HepG2 (cell line): ENCODE measurements around the gene ODC1. TPM values are rescaled to one million over a fixed set of nuclear protein-coding genes. Genes with fewer than 3 reads are reported as not detected.
A peak's percentile ranks its signal among the peaks of the same experiment; 100 is the strongest.

ENCODE experiments used
- FOSL1 ChIP-seq: sonication (generic); formaldehyde crosslinking; IDR thresholded peaks from 2 replicates; pipeline ENCODE4 v1.9.0; 2021; ENCODE audit warnings: missing genetic modification reagents, borderline replicate concordance
- HES4 ChIP-seq: sonication (generic); formaldehyde crosslinking; IDR thresholded peaks from 2 replicates; pipeline ENCODE4 v1.9.0; 2021; ENCODE audit warnings: mild to moderate bottlenecking, missing genetic modification reagents, borderline replicate concordance
- MIER3 ChIP-seq: IDR thresholded peaks from 2 replicates; pipeline ENCODE4 v1.6.1; 2016; ENCODE audit warnings: missing compliant biosample characterization, borderline replicate concordance
- MYC ChIP-seq: sonication (generic); formaldehyde crosslinking; IDR thresholded peaks from 2 replicates; pipeline ENCODE4 v1.9.0; 2021; ENCODE audit warnings: missing genetic modification reagents, borderline replicate concordance
- PATZ1 ChIP-seq: sonication (generic); formaldehyde crosslinking; IDR thresholded peaks from 2 replicates; pipeline ENCODE4 v1.4.0; 2020; ENCODE audit warnings: missing genetic modification reagents
- RARG ChIP-seq: sonication (generic); formaldehyde crosslinking; IDR thresholded peaks from 2 replicates; pipeline ENCODE4 v1.4.0; 2020; ENCODE audit warnings: low read depth, mild to moderate bottlenecking, missing genetic modification reagents
- SNAI1 ChIP-seq: sonication (generic); formaldehyde crosslinking; IDR thresholded peaks from 2 replicates; pipeline ENCODE4 v1.5.0; 2020; ENCODE audit warnings: mild to moderate bottlenecking, missing genetic modification reagents, borderline replicate concordance
- SRSF4 ChIP-seq: fragments of 200-400 bp; formaldehyde crosslinking; IDR thresholded peaks from one replicate; pipeline ENCODE4 v1.6.1; 2018; ENCODE audit warnings: mild to moderate bottlenecking, low read depth, low read length, moderate library complexity; ENCODE audit not compliant: poor library complexity, severe bottlenecking
- ZBTB44 ChIP-seq: sonication (generic); formaldehyde crosslinking; IDR thresholded peaks from 2 replicates; pipeline ENCODE4 v1.4.0; 2020; ENCODE audit warnings: missing genetic modification reagents
- ZKSCAN8 ChIP-seq: IDR thresholded peaks from 2 replicates; pipeline ENCODE4 v1.6.1; 2016; ENCODE audit warnings: borderline replicate concordance, missing genetic modification reagents, missing compliant biosample characterization
- ZNF234 ChIP-seq: sonication (generic); formaldehyde crosslinking; conservative IDR thresholded peaks from 2 replicates; pipeline ENCODE4 v1.5.1; 2020; ENCODE audit warnings: mild to moderate bottlenecking, missing genetic modification reagents
- ZNF510 ChIP-seq: sonication (generic); formaldehyde crosslinking; IDR thresholded peaks from 2 replicates; pipeline ENCODE4 v1.4.0; 2020; ENCODE audit warnings: low read depth, mild to moderate bottlenecking, missing genetic modification reagents
- ZNF552 ChIP-seq: sonication (generic); formaldehyde crosslinking; IDR thresholded peaks from 2 replicates; pipeline ENCODE4 v1.9.0; 2022; ENCODE audit warnings: missing genetic modification reagents, mild to moderate bottlenecking, borderline replicate concordance
- ZNF556 ChIP-seq: sonication (generic); formaldehyde crosslinking; IDR thresholded peaks from 2 replicates; pipeline ENCODE4 v1.4.0; 2020; ENCODE audit warnings: mild to moderate bottlenecking, missing genetic modification reagents, borderline replicate concordance
- ZNF660 ChIP-seq: sonication (generic); formaldehyde crosslinking; IDR thresholded peaks from 2 replicates; pipeline ENCODE4 v1.5.1; 2020; ENCODE audit warnings: mild to moderate bottlenecking, low read depth, missing genetic modification reagents, borderline replicate concordance
- ZNF782 ChIP-seq: sonication (generic); formaldehyde crosslinking; IDR thresholded peaks from 2 replicates; pipeline ENCODE4 v1.4.0; 2020; ENCODE audit warnings: missing genetic modification reagents, mild to moderate bottlenecking, borderline replicate concordance
- ZNF883 ChIP-seq: sonication (generic); formaldehyde crosslinking; IDR thresholded peaks from 2 replicates; pipeline ENCODE4 v1.5.1; 2020; ENCODE audit warnings: mild to moderate bottlenecking, missing genetic modification reagents; ENCODE audit errors: not compliant biosample characterization
- ZSCAN20 ChIP-seq: sonication (generic); formaldehyde crosslinking; IDR thresholded peaks from 2 replicates; pipeline ENCODE4 v1.4.0; 2020; ENCODE audit warnings: missing genetic modification reagents, mild to moderate bottlenecking, borderline replicate concordance
- polyA plus RNA-seq, 8 experiments: library from polyadenylated mRNA; depleted of rRNA in 3 of 8; stranded (reverse) in 7 of 8; unstranded in 1 of 8; fragments of >200 nt; fragmentation: Illumina TruSeq in 4 of 8; extraction: Trizol in 4 of 8; gene quantifications; 2 replicates each; pipeline versions ENCODE4 v1.2.1 to v1.2.3, GENCODE V29; 2011 to 2016; ENCODE audit warnings: low read depth in 4 of 8, missing spikeins in 1 of 8, mixed read lengths in 1 of 8; ENCODE audit not compliant: insufficient read depth in 1 of 8
- total RNA-seq, 5 experiments: library from RNA; depleted of rRNA; stranded (reverse); fragments of >200 nt; fragmentation: Illumina TruSeq; extraction: Trizol; gene quantifications; 2 replicates each; pipeline ENCODE4 v1.2.3, GENCODE V29; 2016; ENCODE audit warnings: low read depth in 1 of 5
- TF ChIP-seq, protein P1 (sequence below): sonication (generic); formaldehyde crosslinking; IDR thresholded peaks from 2 replicates; pipeline ENCODE4 v1.5.0; 2020; ENCODE audit warnings: missing genetic modification reagents, mild to moderate bottlenecking, borderline replicate concordance
- TF ChIP-seq, protein P2 (sequence below): fragments of 450-650 bp; IDR thresholded peaks from 2 replicates; pipeline ENCODE4 v1.6.1; 2017; ENCODE audit warnings: mild to moderate bottlenecking

ODC1 gene
- total and polyA plus RNA-seq, 2 of the 13 experiments (the other 11 are each of a cell fraction or from before 2014, with no cell fraction given), result 142 to 371 TPM

DNA sequence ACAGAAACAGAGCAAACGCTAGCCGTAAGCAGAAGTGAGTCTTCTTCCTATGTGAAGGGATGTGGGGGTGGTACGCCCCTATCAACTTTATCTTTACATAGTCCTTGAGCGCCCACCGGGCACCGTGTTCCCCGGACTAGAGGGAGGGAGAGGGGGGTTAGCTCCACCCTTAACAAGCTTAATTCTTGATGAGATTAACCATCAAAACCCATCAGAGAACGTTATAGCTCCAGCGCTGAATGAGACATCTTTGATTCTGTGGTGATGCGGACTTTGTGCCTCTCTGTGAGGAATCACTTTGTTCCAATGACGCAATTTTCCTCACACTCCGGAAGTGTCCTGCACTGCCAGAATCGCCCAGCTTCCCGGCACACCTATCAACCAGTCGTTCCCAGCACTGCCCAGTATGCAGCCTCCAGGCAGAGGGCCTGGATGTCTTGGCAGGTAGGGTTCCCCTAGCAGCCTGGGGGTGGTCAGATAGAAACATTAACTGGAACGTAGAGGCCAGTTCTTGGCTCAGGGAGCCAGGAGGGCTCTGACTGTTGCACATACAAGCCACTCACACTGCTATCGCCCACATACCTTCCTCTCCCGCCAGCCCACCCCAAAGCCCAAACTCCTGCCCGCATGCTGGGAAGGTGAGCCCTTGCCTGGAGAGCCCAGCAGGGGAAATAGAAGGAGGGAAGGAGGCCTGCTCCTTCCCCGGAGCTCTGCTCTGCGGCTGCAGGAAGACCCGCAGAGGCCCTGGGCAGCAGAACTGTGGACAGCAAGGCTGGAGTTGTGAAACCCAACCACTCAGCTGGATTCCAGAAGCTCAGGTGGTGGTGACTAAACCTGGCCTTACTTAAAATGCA lies 1.9 kb upstream of the ODC1 start (continued):
- TF ChIP-seq, protein P1, sequence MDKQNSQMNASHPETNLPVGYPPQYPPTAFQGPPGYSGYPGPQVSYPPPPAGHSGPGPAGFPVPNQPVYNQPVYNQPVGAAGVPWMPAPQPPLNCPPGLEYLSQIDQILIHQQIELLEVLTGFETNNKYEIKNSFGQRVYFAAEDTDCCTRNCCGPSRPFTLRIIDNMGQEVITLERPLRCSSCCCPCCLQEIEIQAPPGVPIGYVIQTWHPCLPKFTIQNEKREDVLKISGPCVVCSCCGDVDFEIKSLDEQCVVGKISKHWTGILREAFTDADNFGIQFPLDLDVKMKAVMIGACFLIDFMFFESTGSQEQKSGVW (CRISPR knock-in tag), result no peak
- TF ChIP-seq ZNF660 (CRISPR knock-in tag), result no peak; the same call in 1 of the 2 replicates
- TF ChIP-seq SNAI1 (CRISPR knock-in tag), result no peak
- TF ChIP-seq ZNF556 (CRISPR knock-in tag), result peak; percentile 70; the same call in 1 of the 2 replicates
- TF ChIP-seq PATZ1, result peak; percentile 81
- peak; percentile 58; the same call in 1 of the 2 replicates for TF ChIP-seq ZNF782 (CRISPR knock-in tag)
- TF ChIP-seq ZNF552 (CRISPR knock-in tag), result 0 out of 2 replicates have a peak, but pooled peaks have one; percentile 70
- no peak for TF ChIP-seq RARG
- no peak for TF ChIP-seq FOSL1
- TF ChIP-seq ZBTB44 (CRISPR knock-in tag), result 0 out of 2 replicates have a peak, but pooled peaks have one; percentile 51
- peak; percentile 74; the same call in 1 of the 2 replicates for TF ChIP-seq ZKSCAN8 (CRISPR knock-in tag)
- TF ChIP-seq, protein P2, sequence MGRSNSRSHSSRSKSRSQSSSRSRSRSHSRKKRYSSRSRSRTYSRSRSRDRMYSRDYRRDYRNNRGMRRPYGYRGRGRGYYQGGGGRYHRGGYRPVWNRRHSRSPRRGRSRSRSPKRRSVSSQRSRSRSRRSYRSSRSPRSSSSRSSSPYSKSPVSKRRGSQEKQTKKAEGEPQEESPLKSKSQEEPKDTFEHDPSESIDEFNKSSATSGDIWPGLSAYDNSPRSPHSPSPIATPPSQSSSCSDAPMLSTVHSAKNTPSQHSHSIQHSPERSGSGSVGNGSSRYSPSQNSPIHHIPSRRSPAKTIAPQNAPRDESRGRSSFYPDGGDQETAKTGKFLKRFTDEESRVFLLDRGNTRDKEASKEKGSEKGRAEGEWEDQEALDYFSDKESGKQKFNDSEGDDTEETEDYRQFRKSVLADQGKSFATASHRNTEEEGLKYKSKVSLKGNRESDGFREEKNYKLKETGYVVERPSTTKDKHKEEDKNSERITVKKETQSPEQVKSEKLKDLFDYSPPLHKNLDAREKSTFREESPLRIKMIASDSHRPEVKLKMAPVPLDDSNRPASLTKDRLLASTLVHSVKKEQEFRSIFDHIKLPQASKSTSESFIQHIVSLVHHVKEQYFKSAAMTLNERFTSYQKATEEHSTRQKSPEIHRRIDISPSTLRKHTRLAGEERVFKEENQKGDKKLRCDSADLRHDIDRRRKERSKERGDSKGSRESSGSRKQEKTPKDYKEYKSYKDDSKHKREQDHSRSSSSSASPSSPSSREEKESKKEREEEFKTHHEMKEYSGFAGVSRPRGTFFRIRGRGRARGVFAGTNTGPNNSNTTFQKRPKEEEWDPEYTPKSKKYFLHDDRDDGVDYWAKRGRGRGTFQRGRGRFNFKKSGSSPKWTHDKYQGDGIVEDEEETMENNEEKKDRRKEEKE, result no peak
- no peak for TF ChIP-seq ZSCAN20 (CRISPR knock-in tag)
- TF ChIP-seq ZNF234 (CRISPR knock-in tag), result no peak
- peak; percentile 68; the same call in 1 of the 2 replicates for TF ChIP-seq MYC (CRISPR knock-in tag)
- no peak for TF ChIP-seq SRSF4
- peak; percentile 75; the same call in 1 of the 2 replicates for TF ChIP-seq ZNF510 (CRISPR knock-in tag)
- peak; percentile 95; the same call in 1 of the 2 replicates for TF ChIP-seq MIER3 (CRISPR knock-in tag)
- TF ChIP-seq ZNF883 (CRISPR knock-in tag), result peak; percentile 74
- TF ChIP-seq HES4 (CRISPR knock-in tag), result 0 out of 2 replicates have a peak, but pooled peaks have one; percentile 57
